AG04450 (cell line): Measurements from ENCODE around the gene SLC7A7. TPM values are rescaled to one million over a fixed set of nuclear protein-coding genes. Genes with fewer than 3 reads are reported as not detected.
"Not testable (repeated sequence)": the region's sequence is repeated elsewhere in the genome, so short reads cannot be mapped to it uniquely, and the experiment has no call there.

Source experiments
- CTCF ChIA-PET: fragments of 300-600, 350-600 bp; formaldehyde crosslinking; extraction: SDS; loops from one replicate; lab custom pipeline; 2022; ENCODE audit warnings: antibody characterized with exemption, inconsistent platforms; lab: Charles Lee
- POLR2A ChIA-PET: fragments of 350-600 bp; formaldehyde crosslinking; extraction: SDS; loops from one replicate; lab custom pipeline; 2021; ENCODE audit warnings: antibody characterized with exemption, inconsistent platforms; lab: Yijun Ruan, JAX
- DNase-seq: peaks from one replicate; pipeline ENCODE4 v3.0.0-alpha.2; 2011; ENCODE audit warnings: low read depth, low spot score
- H3K27ac ChIP-seq: one replicate; pipeline ENCODE4 v1.5.1; 2012; ENCODE audit warnings: low read depth, low read length, control low read depth
- H3K27me3 ChIP-seq: one replicate; pipeline ENCODE4 v1.6.0; 2012; ENCODE audit warnings: low read length; ENCODE audit not compliant: control insufficient read depth, insufficient read depth
- H3K4me3 ChIP-seq: 2 replicates; pipeline ENCODE4 v1.5.1; 2011; ENCODE audit warnings: mild to moderate bottlenecking, low read depth, low read length, control low read depth
- H3K9me3 ChIP-seq: 2 replicates; pipeline ENCODE4 v1.5.1; 2012; ENCODE audit warnings: low read length; ENCODE audit not compliant: control insufficient read depth, insufficient read depth
- CTCF ChIP-seq: IDR thresholded peaks from 2 replicates; pipeline ENCODE4 v1.5.1; 2011; ENCODE audit warnings: low read depth, low read length, control low read depth, inconsistent platforms
- polyA plus RNA-seq: library from polyadenylated mRNA; depleted of rRNA; stranded (reverse); fragments of >200 nt; gene quantifications from 2 replicates; pipeline ENCODE4 v1.2.3, GENCODE V29; 2011

Gene SLC7A7
- polyA plus RNA-seq, 1 experiment = 7.7 TPM

GRCh38 chr14:22768947-22769346 lies 46.3 kb downstream of the SLC7A7 start:
- no peak overlapping the region for H3K27ac ChIP-seq
- no peak for DNase-seq
- peaks cover 5% of the 10 kb centered on the region; the same call in 1 of the 2 replicates for H3K9me3 ChIP-seq
- CTCF ChIA-PET = interaction anchor here (1.2 to 3.5 kb wide), 2 partner anchors 198 to 212 kb away, joined by 6 to 34 read pairs; no protein-coding TSS in a partner anchor
- no peaks in the 10 kb centered on the region for H3K27me3 ChIP-seq
- TF ChIP-seq CTCF = no peak
- no peak overlapping the region for H3K4me3 ChIP-seq
- POLR2A ChIA-PET = no interaction called here

GRCh38 chr14:22767323-22767589 lies 48.0 kb downstream of the SLC7A7 start:
- POLR2A ChIA-PET = interaction anchor here (1.4 to 1.5 kb wide), 3 partner anchors 52 to 84 kb away, joined by 3 to 7 read pairs (median 5); no protein-coding TSS in a partner anchor
- H3K9me3 ChIP-seq = peaks cover 6% of the 10 kb centered on the region
- no peak for TF ChIP-seq CTCF
- DNase-seq = no peak
- H3K4me3 ChIP-seq = peak overlapping the region; percentile 100
- CTCF ChIA-PET = interaction anchor here (1.1 to 3.5 kb wide), 4 partner anchors 87 to 210 kb away, joined by 4 to 34 read pairs (median 19); no protein-coding TSS in a partner anchor
- no peaks in the 10 kb centered on the region for H3K27me3 ChIP-seq
- H3K27ac ChIP-seq = peak overlapping the region; percentile 21

GRCh38 chr14:22766457-22767322 lies 48.5 kb downstream of the SLC7A7 start, which contains the start of gene OXA1L:
Gene OXA1L (plus strand): TSS chr14:22766688. CDS start chr14:22766702, 14 bp downstream.
- Histone ChIP-seq H3K9me3 (peaks cover 9% of the 10 kb centered on the region), H3K27ac (peak within 1 kb of the TSS; percentile 78), H3K27me3 (no peaks in the 10 kb centered on the region), H3K4me3 (peak within 1 kb of the TSS; percentile 100)
- DNase-seq = peak; percentile 95
- ChIA-PET POLR2A (interaction anchor here (0.5 to 1.5 kb wide), 10 partner anchors 39 to 204 kb away, joined by 3 to 7 read pairs (median 4); partner anchors contain the start of gene DAD1), CTCF (interaction anchor here (0.5 to 3.5 kb wide), 11 partner anchors 12 to 302 kb away, joined by 3 to 34 read pairs (median 7); partner anchors contain the start of gene DAD1)
- no peak for TF ChIP-seq CTCF

- no peaks in the 10 kb centered on the region for H3K27me3 ChIP-seq
- H3K9me3 ChIP-seq = peaks cover 9% of the 10 kb centered on the region
- TF ChIP-seq CTCF = no peak
- ChIA-PET POLR2A (no interaction called here), CTCF (interaction anchor here (0.6 to 2.0 kb wide), 3 partner anchors 87 to 207 kb away, joined by 3 to 8 read pairs (median 3); no protein-coding TSS in a partner anchor)
- H3K27ac ChIP-seq = no peak overlapping the region
- no peak for DNase-seq
- no peak overlapping the region for H3K4me3 ChIP-seq
Observed at GRCh38 chr14:22764382-22764781, 50.9 kb downstream of the SLC7A7 start.

- POLR2A ChIA-PET = no interaction called here
- DNase-seq = no peak
- no peak overlapping the region for H3K4me3 ChIP-seq
- no peaks in the 10 kb centered on the region for H3K27me3 ChIP-seq
- TF ChIP-seq CTCF = no peak
- CTCF ChIA-PET = interaction anchor here (1.1 kb wide), 1 partner anchor 205 kb away, joined by 5 read pairs; no protein-coding TSS in a partner anchor
- H3K9me3 ChIP-seq = peaks cover 5% of the 10 kb centered on the region
- H3K27ac ChIP-seq = no peak overlapping the region
Observed at GRCh38 chr14:22761734-22762133, 53.5 kb downstream of the SLC7A7 start.

GRCh38 chr14:22757972-22758650 lies 57.1 kb downstream of the SLC7A7 start:
- DNase-seq, POLR2A ChIA-PET: not testable (repeated sequence)
- CTCF ChIA-PET = interaction anchor here (0.6 kb wide), 1 partner anchor 94 kb away, joined by 4 read pairs; no protein-coding TSS in a partner anchor

More at GRCh38 chr14:22757972-22758650, 57.1 kb downstream of the SLC7A7 start:
- H3K27me3 ChIP-seq, H3K4me3 ChIP-seq, H3K9me3 ChIP-seq, H3K27ac ChIP-seq: not testable (repeated sequence)
